IMR-90 (cell line): ENCODE measurements around the gene PLXNA4. TPM values are rescaled to one million over a fixed set of nuclear protein-coding genes. Genes with fewer than 3 reads are reported as not detected.

Experiments used
- ATAC-seq: fragments of 200-7000 bp; cut with Tn5 transposase; 2 replicates; pipeline ENCODE4 v1.9.1; 2020; ENCODE audit warnings: low read depth, mild to moderate bottlenecking, moderate library complexity
- BruUV-seq: library from RNA; stranded (reverse); fragments of 400-500 nt; replicated peaks from 2 replicates; lab custom pipeline; 2021; lab: Mats Ljungman, UMichigan
- CTCF ChIA-PET: fragments of 300-600 bp; formaldehyde crosslinking; extraction: SDS; loops from one replicate; lab custom pipeline; 2021; ENCODE audit warnings: antibody characterized with exemption; lab: Yijun Ruan, JAX
- POLR2A ChIA-PET: fragments of 300-600 bp; sonication (Branson Sonifier 250); formaldehyde crosslinking; loops from one replicate; lab custom pipeline; 2022; ENCODE audit warnings: antibody characterized with exemption; ENCODE audit not compliant: unreplicated experiment; lab: Charles Lee
- DNase-seq: peaks from one replicate; pipeline ENCODE4 v3.0.0; 2013
- H2AFZ ChIP-seq: replicated peaks from 2 replicates; pipeline ENCODE3; 2013; ENCODE audit warnings: low read length, mild to moderate bottlenecking; ENCODE audit not compliant: poor library complexity
- H2AK5ac ChIP-seq: 2 replicates; pipeline ENCODE4 v1.6.1; 2013; ENCODE audit warnings: low read depth, low read length, inconsistent platforms
- H2AK9ac ChIP-seq: replicated peaks from 2 replicates; pipeline ENCODE3; 2013; ENCODE audit warnings: mild to moderate bottlenecking, low read depth, low read length, moderate library complexity; ENCODE audit not compliant: poor library complexity
- H2BK120ac ChIP-seq: 2 replicates; pipeline ENCODE4 v1.6.1; 2013; ENCODE audit warnings: low read depth, low read length, inconsistent platforms
- H2BK15ac ChIP-seq: 3 replicates; pipeline ENCODE4 v1.6.1; 2013; ENCODE audit warnings: low read depth, low read length, inconsistent platforms
- H2BK20ac ChIP-seq: 2 replicates; pipeline ENCODE4 v1.6.1; 2013; ENCODE audit warnings: low read depth, mild to moderate bottlenecking, inconsistent platforms, low read length, moderate library complexity
- H2BK5ac ChIP-seq: 2 replicates; pipeline ENCODE4 v1.6.1; 2013; ENCODE audit warnings: mild to moderate bottlenecking, low read depth, low read length, inconsistent platforms; ENCODE audit not compliant: poor library complexity, severe bottlenecking
- H3K14ac ChIP-seq: replicated peaks from 2 replicates; pipeline ENCODE4 v1.6.1; 2013; ENCODE audit warnings: low read depth, low read length, inconsistent platforms
- H3K18ac ChIP-seq: 2 replicates; pipeline ENCODE4 v1.6.1; 2013; ENCODE audit warnings: low read depth, low read length, control low read depth
- H3K23ac ChIP-seq: 2 replicates; pipeline ENCODE4 v1.6.1; 2013; ENCODE audit warnings: low read depth, low read length, inconsistent platforms
- H3K27ac ChIP-seq: 2 replicates; pipeline ENCODE4 v1.5.1; 2013; ENCODE audit warnings: mild to moderate bottlenecking, control low read depth, low read length; ENCODE audit not compliant: insufficient read depth
- H3K27me3 ChIP-seq: 2 replicates; pipeline ENCODE4 v1.6.1; 2013; ENCODE audit warnings: low read length; ENCODE audit not compliant: control insufficient read depth, insufficient read depth
- H3K36me3 ChIP-seq: 2 replicates; pipeline ENCODE4 v1.6.1; 2013; ENCODE audit warnings: low read length, mixed read lengths; ENCODE audit not compliant: control insufficient read depth, insufficient read depth
- H3K4ac ChIP-seq: 2 replicates; pipeline ENCODE4 v1.6.1; 2013; ENCODE audit warnings: low read depth, low read length, inconsistent platforms
- H3K4me1 ChIP-seq: 2 replicates; pipeline ENCODE4 v1.6.1; 2013; ENCODE audit warnings: low read length, mixed read lengths; ENCODE audit not compliant: control insufficient read depth, insufficient read depth
- H3K4me2 ChIP-seq: 2 replicates; pipeline ENCODE4 v1.6.1; 2013; ENCODE audit warnings: low read depth, mild to moderate bottlenecking, control low read depth, low read length, moderate library complexity
- H3K4me3 ChIP-seq: 2 replicates; pipeline ENCODE4 v1.5.1; 2013; ENCODE audit warnings: low read depth, mild to moderate bottlenecking, control low read depth, low read length, moderate library complexity; ENCODE audit not compliant: insufficient read depth
- H3K56ac ChIP-seq: 2 replicates; pipeline ENCODE4 v1.6.1; 2013; ENCODE audit warnings: low read length, inconsistent platforms; ENCODE audit not compliant: insufficient read depth; ENCODE audit errors: extremely low read depth
- H3K79me1 ChIP-seq, 2 experiments: 2 replicates each; pipeline ENCODE4 v1.6.1; 2013; ENCODE audit warnings: low read length in 2 of 2, inconsistent platforms in 1 of 2, low read depth in 1 of 2
- H3K9ac ChIP-seq: 2 replicates; pipeline ENCODE4 v1.6.1; 2013; ENCODE audit warnings: low read depth, low read length, control low read depth
- H3K9me1 ChIP-seq: 2 replicates; pipeline ENCODE4 v1.6.1; 2013; ENCODE audit warnings: low read length, inconsistent platforms; ENCODE audit not compliant: insufficient read depth
- H3K9me3 ChIP-seq: 2 replicates; pipeline ENCODE4 v1.6.1; 2013; ENCODE audit warnings: low read length; ENCODE audit not compliant: control insufficient read depth, insufficient read depth
- H4K20me1 ChIP-seq: 2 replicates; pipeline ENCODE4 v1.6.1; 2013; ENCODE audit warnings: low read length, inconsistent platforms; ENCODE audit not compliant: insufficient read depth
- H4K5ac ChIP-seq: 2 replicates; pipeline ENCODE4 v1.6.1; 2013; ENCODE audit warnings: mild to moderate bottlenecking, low read depth, low read length, control low read depth
- H4K8ac ChIP-seq, 2 experiments: 2 replicates each; pipeline ENCODE4 v1.6.1; 2013; ENCODE audit warnings: low read depth in 2 of 2, low read length in 2 of 2, control low read depth in 1 of 2, inconsistent platforms in 1 of 2
- H4K91ac ChIP-seq: 2 replicates; pipeline ENCODE4 v1.6.1; 2013; ENCODE audit warnings: low read depth, low read length, inconsistent platforms; ENCODE audit not compliant: insufficient read depth
- BHLHE40 ChIP-seq: fragments of 150-350 bp; IDR thresholded peaks from 2 replicates; pipeline ENCODE4 v1.6.1; 2016; ENCODE audit warnings: mild to moderate bottlenecking, low read depth, low read length
- CEBPB ChIP-seq: IDR thresholded peaks from 2 replicates; pipeline ENCODE4 v1.6.1; 2012; ENCODE audit warnings: low read depth, low read length, improper control_type of control experiment
- CHD1 ChIP-seq: IDR thresholded peaks from 2 replicates; pipeline ENCODE4 v1.6.1; 2012; ENCODE audit warnings: low read depth, low read length, improper control_type of control experiment
- CTCF ChIP-seq: conservative IDR thresholded peaks from 2 replicates; pipeline ENCODE4 v1.5.1; 2012; ENCODE audit warnings: mild to moderate bottlenecking, low read depth, low read length, improper control_type of control experiment
- ELK1 ChIP-seq: fragments of 150-350 bp; IDR thresholded peaks from 2 replicates; pipeline ENCODE4 v1.6.1; 2016; ENCODE audit warnings: low read depth, mild to moderate bottlenecking, low read length, moderate library complexity, borderline replicate concordance
- FOS ChIP-seq: fragments of 150-350 bp; IDR thresholded peaks from 2 replicates; pipeline ENCODE4 v1.6.1; 2016; ENCODE audit warnings: low read depth, low read length
- MAFK ChIP-seq: IDR thresholded peaks from 2 replicates; pipeline ENCODE4 v1.6.1; 2012; ENCODE audit warnings: low read depth, low read length, improper control_type of control experiment
- MAZ ChIP-seq: IDR thresholded peaks from 2 replicates; pipeline ENCODE4 v1.6.1; 2012; ENCODE audit warnings: low read depth, mild to moderate bottlenecking, low read length, improper control_type of control experiment, moderate library complexity, borderline replicate concordance
- MXI1 ChIP-seq: IDR thresholded peaks from 2 replicates; pipeline ENCODE4 v1.6.1; 2012; ENCODE audit warnings: low read depth, mild to moderate bottlenecking, low read length, moderate library complexity, borderline replicate concordance
- NFE2L2 ChIP-seq: fragments of 150-350 bp; IDR thresholded peaks from 2 replicates; pipeline ENCODE4 v1.6.1; 2016; ENCODE audit warnings: low read depth, mild to moderate bottlenecking, low read length
- POLR2A ChIP-seq: IDR thresholded peaks from 2 replicates; pipeline ENCODE4 v1.6.1; 2012; ENCODE audit warnings: mild to moderate bottlenecking, low read depth, low read length
- RAD21 ChIP-seq: IDR thresholded peaks from 2 replicates; pipeline ENCODE4 v1.6.1; 2012; ENCODE audit warnings: low read length, improper control_type of control experiment
- RCOR1 ChIP-seq: IDR thresholded peaks from 2 replicates; pipeline ENCODE4 v1.6.1; 2012; ENCODE audit warnings: mild to moderate bottlenecking, low read length, improper control_type of control experiment; ENCODE audit not compliant: insufficient replicate concordance
- RFX5 ChIP-seq: IDR thresholded peaks from 2 replicates; pipeline ENCODE4 v1.8.0; 2012; ENCODE audit warnings: low read depth, mild to moderate bottlenecking, low read length, moderate library complexity
- SMC3 ChIP-seq: fragments of 150-350 bp; IDR thresholded peaks from 2 replicates; pipeline ENCODE4 v1.6.1; 2016; ENCODE audit warnings: low read depth, mild to moderate bottlenecking, antibody characterized with exemption, low read length, moderate library complexity
- USF2 ChIP-seq: fragments of 150-350 bp; IDR thresholded peaks from 2 replicates; pipeline ENCODE4 v1.6.1; 2017; ENCODE audit warnings: mild to moderate bottlenecking, antibody characterized with exemption, low read length, low read depth
- dilution Hi-C: fragments of 300-500 bp; cut with HindIII; formaldehyde crosslinking; loops from one replicate; pipeline ENCODE4 v1.14.3; 2018; ENCODE audit warnings: low sequenced_read_pairs; ENCODE audit not compliant: unreplicated experiment
- in situ Hi-C: fragments of 300-500 bp; cut with MboI; formaldehyde crosslinking; loops from 3 replicates; pipeline ENCODE4 v1.14.3; 2019; ENCODE audit warnings: low sequenced_read_pairs, inconsistent platforms, mixed read lengths
- intact Hi-C: fragments of 100-400 bp; cut with micrococcal nuclease; formaldehyde crosslinking; loops from 2 replicates; pipeline ENCODE4 v1.10.0; 2022
- polyA plus RNA-seq, 3 experiments: library from polyadenylated mRNA; depleted of rRNA; stranded (reverse); fragments of >200 nt; gene quantifications; 2 replicates each; pipeline ENCODE4 v1.2.3, GENCODE V29; 2012; ENCODE audit warnings: low replicate concordance in 1 of 3
- total RNA-seq: library from RNA; depleted of rRNA; stranded (reverse); fragments of >200 nt; gene quantifications from 2 replicates; pipeline ENCODE4 v1.2.3, GENCODE V29; 2012

Gene PLXNA4
- total and polyA plus RNA-seq, 2 of the 4 experiments (the other 2 are of a cell fraction), result under 0.01 TPM

GRCh38 chr7:132192809-132193208, 383.5 kb downstream of the PLXNA4 start:
- no peak overlapping the region for H2BK20ac ChIP-seq
- no peak overlapping the region for H4K8ac ChIP-seq
- H2BK15ac ChIP-seq, result no peak overlapping the region
- DNase-seq, result no peak
- TF ChIP-seq POLR2A (no peak), BHLHE40 (no peak), CHD1 (no peak), ELK1 (no peak), CEBPB (no peak), RAD21 (no peak), NFE2L2 (no peak), MAFK (no peak), USF2 (no peak), MAZ (no peak), CTCF (no peak), MXI1 (no peak), FOS (no peak), RFX5 (no peak), SMC3 (no peak), RCOR1 (no peak)
- no peaks in the 10 kb centered on the region for H3K79me1 ChIP-seq
- no peaks in the 10 kb centered on the region for H3K36me3 ChIP-seq
- no peak overlapping the region for H2BK5ac ChIP-seq
- H4K20me1 ChIP-seq, result no peaks in the 10 kb centered on the region
- H4K5ac ChIP-seq, result no peak overlapping the region
- H3K4ac ChIP-seq, result no peak overlapping the region
- no TSS peak for BruUV-seq
- intact Hi-C loops (no loop called here), dilution Hi-C loops (no loop called here), in situ Hi-C loops (no loop called here)
- no peak overlapping the region for H3K27ac ChIP-seq
- no peak overlapping the region for H3K14ac ChIP-seq
- no peak overlapping the region for H3K4me3 ChIP-seq
- H3K18ac ChIP-seq, result no peak overlapping the region
- no peak overlapping the region for H3K4me2 ChIP-seq
- POLR2A ChIA-PET, result no interaction called here
- H2AK9ac ChIP-seq, result no peak overlapping the region
- H4K91ac ChIP-seq, result no peak overlapping the region
- H3K23ac ChIP-seq, result no peak overlapping the region
- no peak overlapping the region for H3K9ac ChIP-seq
- no peaks in the 10 kb centered on the region for H3K4me1 ChIP-seq
- no peak overlapping the region for H2AK5ac ChIP-seq
- CTCF ChIA-PET, result no interaction called here
- H3K9me3 ChIP-seq, result no peaks in the 10 kb centered on the region
- no peak overlapping the region for H2AFZ ChIP-seq
- H2BK120ac ChIP-seq, result no peak overlapping the region
- ATAC-seq, result no peak
- H3K27me3 ChIP-seq, result no peaks in the 10 kb centered on the region
- H3K9me1 ChIP-seq, result no peaks in the 10 kb centered on the region
- H3K56ac ChIP-seq, result no peak overlapping the region
